ENCODE results near the gene SLC35A2.
"Not testable (repeated sequence)": the region's sequence is repeated elsewhere in the genome, so short reads cannot be mapped to it uniquely, and the experiment has no call there.

SLC35A2 gene

DNA sequence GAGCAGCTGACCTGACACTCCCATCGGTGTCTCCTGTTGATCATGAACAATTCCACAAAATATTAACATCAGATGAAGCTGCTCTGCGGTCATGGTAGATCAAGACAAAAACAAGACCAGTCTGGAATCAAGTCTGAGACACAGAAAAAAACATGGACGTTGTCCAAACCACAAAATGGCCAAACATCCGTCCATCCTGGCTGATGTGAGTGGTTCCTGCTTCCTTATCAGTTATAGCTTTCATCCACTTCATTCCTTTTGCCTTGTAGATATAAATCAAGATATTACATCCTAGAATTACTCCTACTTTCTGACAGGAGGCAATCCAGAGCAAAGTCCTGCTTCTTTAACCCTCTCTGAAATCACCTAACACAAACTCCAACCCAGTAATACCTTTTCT is 47.2 kb downstream of the SLC35A2 start:
- peak; percentile 23 for DNase-seq (ENCODE audit: low read depth)
- TF ChIP-seq, protein P1, sequence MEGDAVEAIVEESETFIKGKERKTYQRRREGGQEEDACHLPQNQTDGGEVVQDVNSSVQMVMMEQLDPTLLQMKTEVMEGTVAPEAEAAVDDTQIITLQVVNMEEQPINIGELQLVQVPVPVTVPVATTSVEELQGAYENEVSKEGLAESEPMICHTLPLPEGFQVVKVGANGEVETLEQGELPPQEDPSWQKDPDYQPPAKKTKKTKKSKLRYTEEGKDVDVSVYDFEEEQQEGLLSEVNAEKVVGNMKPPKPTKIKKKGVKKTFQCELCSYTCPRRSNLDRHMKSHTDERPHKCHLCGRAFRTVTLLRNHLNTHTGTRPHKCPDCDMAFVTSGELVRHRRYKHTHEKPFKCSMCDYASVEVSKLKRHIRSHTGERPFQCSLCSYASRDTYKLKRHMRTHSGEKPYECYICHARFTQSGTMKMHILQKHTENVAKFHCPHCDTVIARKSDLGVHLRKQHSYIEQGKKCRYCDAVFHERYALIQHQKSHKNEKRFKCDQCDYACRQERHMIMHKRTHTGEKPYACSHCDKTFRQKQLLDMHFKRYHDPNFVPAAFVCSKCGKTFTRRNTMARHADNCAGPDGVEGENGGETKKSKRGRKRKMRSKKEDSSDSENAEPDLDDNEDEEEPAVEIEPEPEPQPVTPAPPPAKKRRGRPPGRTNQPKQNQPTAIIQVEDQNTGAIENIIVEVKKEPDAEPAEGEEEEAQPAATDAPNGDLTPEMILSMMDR (IDR thresholded peaks at IDR 0.05; ENCODE audit: low read depth, low read length, missing control alignments): no peak
- no peak overlapping the region for H3K4me3 ChIP-seq (ENCODE audit: low read depth, low read length)
- in situ Hi-C loops (cut with HindIII; ENCODE audit: low sequenced_read_pairs): no loop called here

GRCh38 chrX:48854898-48855297 is 56.5 kb downstream of the SLC35A2 start:
- TF ChIP-seq, protein P1 (IDR thresholded peaks at IDR 0.05; ENCODE audit: low read depth, low read length, missing control alignments): peak; percentile 42
- in situ Hi-C loops (cut with HindIII; ENCODE audit: low sequenced_read_pairs): no loop called here
- no peak overlapping the region for H3K4me3 ChIP-seq (ENCODE audit: low read depth, low read length)
- no peak for DNase-seq (ENCODE audit: low read depth)

GRCh38 chrX:48854121-48854804 is 57.2 kb downstream of the SLC35A2 start:
- in situ Hi-C loops (cut with HindIII; ENCODE audit: low sequenced_read_pairs); DNase-seq (ENCODE audit: low read depth); H3K4me3 ChIP-seq (ENCODE audit: low read depth, low read length): not testable (repeated sequence)

GRCh38 chrX:48853494-48853893 is 58.0 kb downstream of the SLC35A2 start:
- H3K4me3 ChIP-seq (ENCODE audit: low read depth, low read length); in situ Hi-C loops (cut with HindIII; ENCODE audit: low sequenced_read_pairs); DNase-seq (ENCODE audit: low read depth): not testable (repeated sequence)

All from astrocyte of the cerebellum (primary cell).